Caki2 (cell line): Measurements from ENCODE around the gene F5. TPM values are rescaled to one million over a fixed set of nuclear protein-coding genes. Genes with fewer than 3 reads are reported as not detected.
A peak's percentile ranks its signal among the peaks of the same experiment; 100 is the strongest.
"Not testable (repeated sequence)": the region's sequence is repeated elsewhere in the genome, so short reads cannot be mapped to it uniquely, and the experiment has no call there.

Experiments used
- DNase-seq: peaks from one replicate; pipeline ENCODE4 v3.0.0-alpha.2; 2015; ENCODE audit warnings: low read depth
- in situ Hi-C: cut with HindIII; loops from 2 replicates; pipeline ENCODE4 v1.10.0; 2016; ENCODE audit warnings: low sequenced_read_pairs, low pct_unique_long_range_greater_than_20kb, mixed read lengths
- total RNA-seq: library from RNA; depleted of rRNA; stranded (reverse); fragments of >200 nt; shearing (Covaris generic); gene quantifications from 2 replicates; pipeline ENCODE4 v1.2.3, GENCODE V29; 2014; ENCODE audit warnings: low replicate concordance

The F5 gene
- total RNA-seq, 1 experiment from 2014 or later = not detected

DNA sequence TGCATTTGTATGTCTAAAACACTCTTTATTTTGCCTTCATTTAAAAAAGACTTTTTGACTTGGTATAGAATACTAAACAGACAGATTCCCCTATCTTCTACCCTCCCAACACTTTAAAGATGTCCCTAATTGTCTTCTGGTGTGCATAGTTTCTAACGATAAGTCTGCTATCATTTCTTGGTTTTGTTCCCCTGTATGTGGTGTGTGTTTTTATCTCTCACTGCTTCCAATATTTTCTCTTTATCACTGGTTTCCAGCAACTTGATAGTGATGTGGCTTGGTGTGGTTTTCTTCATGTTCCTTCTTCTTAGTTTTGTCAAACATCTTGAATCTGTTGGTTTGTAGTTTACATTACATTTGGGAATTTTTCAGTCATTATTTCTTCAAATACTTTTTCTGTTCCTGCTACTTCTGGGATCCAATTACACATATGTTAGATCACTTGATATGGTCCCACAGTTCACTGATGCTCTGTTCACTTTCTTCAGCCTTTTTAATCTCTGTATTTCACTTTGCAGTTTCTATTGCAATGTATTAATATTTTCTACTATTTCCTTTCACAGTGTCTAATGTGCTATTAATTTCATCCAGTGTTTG, 23.2 kb downstream of the F5 start:
- DNase-seq = no peak
- in situ Hi-C loops = no loop called here

DNA sequence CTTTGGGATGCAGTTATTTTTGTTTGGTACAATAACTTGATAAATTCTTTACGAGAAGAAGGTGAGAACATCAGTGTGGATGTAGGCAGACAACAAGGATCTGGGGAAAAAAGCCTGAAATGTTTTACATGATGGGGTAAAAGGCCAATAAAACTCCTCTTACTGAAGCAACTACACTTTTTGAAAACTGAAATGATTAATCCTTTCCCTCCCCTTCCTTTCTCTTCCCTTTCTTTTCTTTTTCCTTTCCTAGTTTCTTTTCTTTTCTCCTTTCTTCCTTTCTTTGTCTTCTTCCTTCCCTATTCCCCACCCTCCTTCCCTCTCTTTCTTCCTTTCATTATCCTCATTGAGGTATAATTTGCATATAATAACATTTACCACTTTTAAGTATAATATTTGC, 24.6 kb downstream of the F5 start:
- DNase-seq = no peak
- in situ Hi-C loops = no loop called here

DNA sequence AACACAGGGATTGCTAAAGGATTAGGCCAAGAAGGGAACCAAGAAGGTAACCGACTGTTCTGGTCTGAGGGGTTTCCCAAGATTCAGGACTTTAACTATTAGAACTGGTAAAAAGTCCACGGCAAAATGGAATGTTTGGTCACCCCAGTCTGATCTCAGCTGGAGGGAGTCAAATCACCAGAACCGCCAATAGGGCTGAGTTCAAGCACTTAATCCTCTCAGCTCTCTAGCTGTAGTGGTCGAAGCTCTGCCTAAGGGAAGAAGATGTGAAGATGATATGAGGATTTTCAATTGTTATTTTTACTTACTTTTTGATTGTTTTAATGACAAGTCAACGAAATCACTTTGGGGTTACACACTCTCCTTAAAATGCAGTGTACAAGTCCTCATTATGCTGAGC, 29.1 kb downstream of the F5 start:
- in situ Hi-C loops = no loop called here
- DNase-seq = no peak

DNA sequence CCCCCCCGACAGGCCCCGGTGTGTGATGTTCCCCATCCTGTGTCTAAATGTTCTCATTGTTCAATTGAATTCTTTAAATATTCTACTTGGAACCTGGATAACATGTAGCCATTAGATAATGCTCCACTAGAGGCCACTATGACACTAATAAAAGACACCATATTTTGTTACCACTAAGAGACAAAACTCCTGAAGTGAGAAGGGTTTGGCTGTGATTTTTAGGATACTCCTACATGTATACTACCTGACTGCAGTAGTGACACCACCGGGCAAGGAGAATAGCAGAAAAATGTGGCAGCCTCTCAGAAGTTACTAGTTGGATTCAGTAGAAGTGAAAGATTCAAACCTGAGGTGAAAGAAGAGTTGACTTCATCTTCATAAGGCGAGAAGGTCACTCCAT, 36.0 kb downstream of the F5 start:
- DNase-seq = peak; percentile 25
- in situ Hi-C loops = no loop called here

GRCh38 chr1:169548282-169548681, 38.0 kb downstream of the F5 start:
- no peak for DNase-seq
- in situ Hi-C loops = no loop called here

GRCh38 chr1:169546087-169546995, 39.9 kb downstream of the F5 start:
- in situ Hi-C loops = no loop called here
- DNase-seq = peak; percentile 44

GRCh38 chr1:169545472-169545871, 40.8 kb downstream of the F5 start:
- no peak for DNase-seq
- in situ Hi-C loops = no loop called here

DNA sequence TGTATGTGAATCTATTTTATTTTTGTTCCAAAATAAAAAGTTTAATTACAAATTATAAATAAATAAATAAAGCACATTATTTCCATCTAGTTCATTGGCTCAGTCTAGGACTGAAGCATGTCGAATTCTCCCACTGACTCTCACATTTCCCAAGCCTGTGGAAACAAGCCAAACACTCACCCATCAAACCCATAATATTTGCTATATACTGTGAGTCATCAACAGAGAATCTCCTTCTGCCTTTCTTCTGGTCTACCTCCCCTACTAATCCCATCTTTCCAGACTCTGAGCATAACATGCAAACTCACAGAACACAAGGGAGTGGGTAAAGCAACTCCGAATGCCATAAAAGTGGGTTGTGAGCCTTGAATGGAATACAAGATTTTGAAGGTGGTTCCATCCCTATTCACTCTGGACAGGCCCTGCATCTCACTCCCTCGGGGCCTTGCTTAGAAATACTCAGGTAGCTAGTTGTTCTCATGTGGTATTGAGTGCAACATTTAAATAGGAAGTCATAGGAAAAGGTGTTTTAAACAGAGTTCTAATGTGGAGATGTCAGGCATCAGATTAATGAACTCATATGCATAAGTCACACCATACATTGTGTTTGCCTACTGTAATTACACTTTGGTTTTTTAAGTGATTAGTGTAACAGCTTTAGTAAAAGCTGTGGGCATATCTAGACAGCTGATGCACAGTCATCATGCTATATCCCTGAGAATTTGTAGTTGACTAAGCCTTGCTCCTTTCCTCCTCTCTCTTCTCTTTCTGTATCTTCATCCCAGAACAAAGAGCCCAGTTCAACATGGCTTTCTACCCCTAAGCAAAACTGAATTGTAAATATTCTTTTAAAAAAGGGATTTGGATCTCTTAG, 47.0 kb downstream of the F5 start:
- peak; percentile 22 for DNase-seq
- in situ Hi-C loops = no loop called here

- DNase-seq = no peak
- in situ Hi-C loops = no loop called here
Observed at GRCh38 chr1:169534653-169535052, 51.6 kb downstream of the F5 start.

DNA sequence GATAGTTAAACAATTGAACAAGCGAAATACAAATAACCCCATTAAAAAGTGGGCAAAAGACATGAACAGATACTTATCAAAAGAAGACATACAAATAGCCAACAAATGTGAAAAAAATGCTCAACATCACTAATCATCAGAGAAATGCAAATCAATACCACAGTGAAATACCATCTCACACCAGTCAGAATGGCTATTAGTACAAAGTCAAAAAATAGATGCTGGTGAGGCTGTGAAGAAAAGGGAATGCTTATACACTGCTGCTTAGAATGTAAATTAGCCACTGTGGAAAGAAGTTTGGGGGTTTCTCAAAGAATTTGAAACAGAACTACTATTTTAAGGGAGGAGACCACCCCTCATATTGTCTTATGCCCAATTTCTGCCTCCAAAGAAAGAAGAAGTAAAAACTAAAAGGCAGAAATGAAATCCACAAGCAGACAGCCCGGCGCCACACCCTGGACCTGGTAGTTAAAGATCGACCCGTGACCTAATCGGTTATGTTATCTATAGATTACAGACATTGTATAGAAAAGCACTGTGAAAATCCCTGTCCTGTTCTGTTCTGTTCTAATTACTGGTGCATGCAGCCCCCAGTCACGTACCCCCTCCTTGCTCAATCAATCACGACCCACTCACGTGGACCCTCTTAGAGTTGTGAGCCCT, 52.6 kb downstream of the F5 start:
- DNase-seq, in situ Hi-C loops: not testable (repeated sequence)

DNA sequence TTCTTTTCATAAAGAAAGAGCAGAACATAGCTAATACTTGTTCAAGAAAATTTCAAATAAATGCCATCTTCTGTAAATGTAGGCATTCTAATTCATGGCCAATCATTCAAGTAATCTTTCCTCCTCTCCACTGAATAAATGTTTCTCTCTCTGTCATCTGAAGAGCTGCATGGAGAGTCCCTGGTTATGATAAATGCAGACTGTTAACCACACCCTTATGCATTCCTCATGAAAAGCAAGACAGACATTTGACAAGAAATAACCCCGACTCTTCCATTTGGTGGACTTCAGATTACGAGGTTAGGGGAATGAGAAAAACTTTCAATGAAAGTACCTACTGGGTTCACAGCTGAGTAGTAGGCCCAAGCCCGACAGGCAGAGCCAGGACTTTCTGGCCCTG, 55.8 kb downstream of the F5 start:
- in situ Hi-C loops = no loop called here
- no peak for DNase-seq

DNA sequence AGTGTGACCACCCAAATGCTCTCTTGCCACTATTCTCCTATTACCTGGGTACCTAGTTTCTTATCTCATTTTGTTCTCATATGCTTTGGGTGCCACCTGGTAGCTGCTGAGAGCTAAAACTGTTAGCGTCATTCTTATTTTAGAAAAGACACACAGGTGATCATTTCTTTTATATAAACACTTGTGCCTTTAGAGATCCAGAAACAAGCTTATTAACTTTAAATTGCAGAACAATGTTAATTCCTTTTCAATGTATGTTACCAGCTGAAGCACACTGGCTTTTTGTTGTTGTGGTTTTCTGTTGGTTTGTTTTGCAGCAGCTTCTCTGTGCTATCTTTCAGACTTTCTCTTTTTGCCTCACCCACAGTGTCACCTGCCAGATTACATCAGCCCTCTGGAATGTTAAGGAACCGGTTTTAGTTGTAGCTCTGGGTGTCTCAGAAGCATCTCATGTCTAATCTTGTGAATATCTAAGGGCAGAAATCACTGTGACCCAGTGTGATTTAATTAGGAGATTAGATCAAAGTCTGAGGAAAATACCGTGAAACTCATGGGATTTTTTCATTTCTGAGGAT, 57.1 kb downstream of the F5 start:
- in situ Hi-C loops = no loop called here
- peak; percentile 43 for DNase-seq

DNA sequence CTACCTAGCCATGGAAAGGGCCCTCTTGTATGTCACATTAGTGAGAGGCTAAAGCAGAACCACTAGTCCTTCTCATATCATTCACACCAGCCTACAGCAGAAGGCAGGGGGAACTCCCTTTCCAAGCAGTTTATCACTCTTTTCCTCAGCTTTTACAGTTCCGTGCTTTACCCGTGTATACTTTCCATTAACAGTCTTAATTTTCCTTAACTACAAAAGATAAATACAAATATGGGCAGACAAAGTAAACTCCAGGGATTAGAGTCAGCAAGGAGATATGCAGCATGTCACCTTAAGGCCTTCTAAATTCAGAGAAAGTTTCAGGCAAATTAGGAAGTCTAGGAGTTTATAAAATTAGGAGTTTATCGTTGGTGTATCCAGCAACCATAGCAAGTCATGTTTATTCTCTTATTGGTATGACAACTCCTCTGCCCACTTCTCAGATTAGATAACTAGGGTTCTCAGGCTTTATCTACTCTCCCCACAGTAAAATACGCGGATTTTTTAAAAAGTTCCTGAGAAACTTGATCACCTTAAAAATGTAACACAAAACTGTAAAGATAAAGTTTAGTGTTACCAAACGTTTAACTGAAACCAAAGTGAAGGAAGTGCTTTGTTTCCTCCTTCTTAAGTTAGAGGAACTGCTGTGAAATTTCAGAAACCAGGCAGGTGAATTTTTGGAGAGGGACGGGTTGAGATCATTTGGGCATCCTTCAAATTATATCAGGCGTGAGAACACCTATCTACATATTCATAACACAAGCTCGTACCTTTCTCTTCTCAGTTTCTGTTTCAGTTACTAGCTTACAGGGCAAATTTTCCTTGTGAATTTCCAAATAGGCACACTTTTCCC, 57.8 kb downstream of the F5 start:
- in situ Hi-C loops = no loop called here
- DNase-seq = no peak

DNA sequence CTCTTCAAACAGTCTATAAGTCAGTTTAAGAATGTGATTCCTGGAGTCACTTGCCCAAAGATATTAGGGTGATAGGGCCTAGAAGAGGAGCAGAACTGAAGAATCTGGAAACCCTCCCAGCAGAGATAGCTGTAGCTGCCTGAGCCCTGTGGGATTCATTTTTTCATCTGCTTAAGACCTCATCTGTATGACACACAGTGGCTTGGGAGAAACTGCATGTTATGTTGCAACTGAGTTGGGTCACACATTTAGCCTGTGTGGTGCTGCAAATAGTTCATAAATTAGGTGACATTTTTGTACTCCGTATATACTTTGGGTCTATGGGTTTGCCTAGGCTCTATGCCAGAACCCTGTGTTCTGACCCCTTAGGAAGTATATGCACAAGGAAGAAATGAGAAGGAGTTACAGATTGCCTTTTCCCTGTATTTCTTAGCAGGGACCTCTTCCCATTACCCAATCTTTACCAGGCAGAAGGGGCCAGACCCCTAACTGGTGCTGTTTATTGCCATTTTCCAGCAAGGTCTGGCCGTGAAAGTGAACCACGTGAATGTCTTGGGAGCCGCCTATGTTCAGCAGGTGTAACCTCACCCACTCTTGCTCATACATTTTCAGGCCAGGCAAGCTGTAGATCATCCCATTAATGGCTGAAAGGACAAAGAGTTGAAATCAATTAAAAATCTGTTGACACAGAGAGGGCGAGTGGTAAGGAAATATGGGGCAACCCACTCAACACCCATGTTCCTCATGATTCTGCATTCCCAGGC, 58.6 kb downstream of the F5 start:
- no peak for DNase-seq
- in situ Hi-C loops = no loop called here

DNA sequence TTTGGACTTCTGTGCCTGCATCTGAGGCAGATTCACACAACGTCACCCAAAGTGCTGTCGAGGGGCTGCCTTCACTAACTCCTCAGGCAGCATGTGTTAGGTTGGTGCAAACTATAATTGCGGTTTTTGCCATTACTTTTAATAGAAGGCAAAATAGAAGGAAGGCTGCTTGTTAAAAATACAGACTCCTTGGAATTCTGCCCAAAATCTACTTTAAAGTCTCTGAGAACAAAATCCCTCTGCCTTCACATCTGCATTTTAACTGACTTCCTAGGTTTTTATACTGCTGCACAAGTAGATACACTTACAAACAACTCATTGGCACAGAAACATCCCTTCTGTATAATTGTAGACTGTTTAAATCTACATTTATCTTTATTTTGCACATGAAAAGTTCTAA, 59.3 kb downstream of the F5 start:
- in situ Hi-C loops = no loop called here
- no peak for DNase-seq

DNA sequence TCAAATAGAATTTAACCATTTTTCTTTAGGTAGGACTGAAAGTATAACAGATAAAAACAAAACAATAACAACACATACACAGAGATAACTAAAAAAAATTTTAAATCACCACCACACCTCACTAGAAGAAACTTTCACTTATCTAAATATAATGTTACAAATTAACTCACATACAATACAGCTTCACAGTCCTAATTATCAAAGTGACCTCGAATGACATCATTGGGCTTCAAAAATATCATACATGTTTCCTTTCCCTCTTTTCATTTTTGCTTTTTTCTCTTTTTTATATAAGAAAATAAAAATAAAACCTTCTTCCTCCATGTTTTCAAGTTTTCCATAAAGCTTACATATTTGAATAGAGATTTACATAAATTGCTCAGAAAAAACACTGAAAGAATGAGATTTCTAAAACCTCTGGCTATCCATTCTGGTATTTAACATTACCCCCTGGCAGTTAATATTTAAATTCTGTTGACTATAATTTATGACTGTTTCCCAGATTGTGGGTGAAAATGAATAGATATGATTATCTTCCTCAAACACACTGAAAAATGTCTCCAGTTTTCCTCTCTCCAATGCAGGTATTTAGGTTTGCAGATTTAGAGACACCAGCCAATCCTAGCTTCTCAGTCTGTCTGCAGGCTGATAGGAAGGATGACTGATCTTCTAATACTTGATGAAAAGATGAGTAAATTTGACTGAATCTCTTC, 60.0 kb downstream of the F5 start:
- in situ Hi-C loops = no loop called here
- no peak for DNase-seq
